GM19099 (cell line): ENCODE results near the gene PCIF1.

ENCODE experiments used
- POLR2A ChIP-seq: IDR thresholded peaks from 3 replicates; pipeline ENCODE4 v1.6.1; 2011; ENCODE audit warnings: low read depth; ENCODE audit not compliant: insufficient read length; ENCODE audit errors: extremely low read depth

PCIF1 gene

GRCh38 chr20:45981261-45981660 lies 46.8 kb downstream of the PCIF1 start:
- TF ChIP-seq POLR2A = no peak

GRCh38 chr20:45983279-45983743 lies 48.8 kb downstream of the PCIF1 start:
- TF ChIP-seq POLR2A = no peak

GRCh38 chr20:45985573-45985972 lies 51.1 kb downstream of the PCIF1 start:
- TF ChIP-seq POLR2A = no peak

GRCh38 chr20:45987108-45987780 lies 52.8 kb downstream of the PCIF1 start:
- TF ChIP-seq POLR2A = no peak

GRCh38 chr20:45991616-45992015 lies 57.1 kb downstream of the PCIF1 start:
- no peak for TF ChIP-seq POLR2A

- TF ChIP-seq POLR2A = no peak
Observed at GRCh38 chr20:45993197-45993951, 58.9 kb downstream of the PCIF1 start.

GRCh38 chr20:45994761-45995493 lies 60.4 kb downstream of the PCIF1 start:
- TF ChIP-seq POLR2A = no peak

GRCh38 chr20:45997187-45997586 lies 62.7 kb downstream of the PCIF1 start:
- no peak for TF ChIP-seq POLR2A
